ENCODE results near the gene CHST14.

Gene CHST14

GRCh38 chr15:40470423-40471104, at the start of gene CHST14:
TSS of gene CHST14 (plus strand) at chr15:40470984. CDS start at chr15:40471214, 230 bp downstream.
- DNase-seq (ENCODE audit: low read depth in 2 of 2) = peak in 1 of 2 donors; percentile 32

GRCh38 chr15:40421246-40422157, 49.3 kb upstream of the CHST14 start:
- peak; percentile 67 to 80 for DNase-seq (ENCODE audit: low read depth in 2 of 2)

GRCh38 chr15:40424483-40425115, 46.2 kb upstream of the CHST14 start:
- DNase-seq (ENCODE audit: low read depth in 2 of 2) = no peak

- no peak for DNase-seq (ENCODE audit: low read depth in 2 of 2)
Observed at GRCh38 chr15:40425681-40426080, 45.1 kb upstream of the CHST14 start.

GRCh38 chr15:40427188-40427587, 43.6 kb upstream of the CHST14 start:
- no peak for DNase-seq (ENCODE audit: low read depth in 2 of 2)

- no peak for DNase-seq (ENCODE audit: low read depth in 2 of 2)
Observed at GRCh38 chr15:40428185-40428584, 42.6 kb upstream of the CHST14 start.

- no peak for DNase-seq (ENCODE audit: low read depth in 2 of 2)
Observed at GRCh38 chr15:40429068-40429710, 41.6 kb upstream of the CHST14 start.

- DNase-seq (ENCODE audit: low read depth in 2 of 2) = no peak
Observed at GRCh38 chr15:40430271-40430805, 40.4 kb upstream of the CHST14 start.

- DNase-seq (ENCODE audit: low read depth in 2 of 2) = no peak
Observed at GRCh38 chr15:40435023-40435709, 35.6 kb upstream of the CHST14 start.

- no peak for DNase-seq (ENCODE audit: low read depth in 2 of 2)
Observed at GRCh38 chr15:40435710-40436089, 35.1 kb upstream of the CHST14 start.

- no peak for DNase-seq (ENCODE audit: low read depth in 2 of 2)
Observed at GRCh38 chr15:40436116-40436891, 34.5 kb upstream of the CHST14 start.

GRCh38 chr15:40436892-40437751, 33.7 kb upstream of the CHST14 start:
- no peak for DNase-seq (ENCODE audit: low read depth in 2 of 2)

GRCh38 chr15:40437752-40438687, 32.8 kb upstream of the CHST14 start:
- DNase-seq (ENCODE audit: low read depth in 2 of 2) = no peak

GRCh38 chr15:40438712-40439111, 32.1 kb upstream of the CHST14 start:
- no peak for DNase-seq (ENCODE audit: low read depth in 2 of 2)

GRCh38 chr15:40439461-40439959, 31.3 kb upstream of the CHST14 start:
- DNase-seq (ENCODE audit: low read depth in 2 of 2) = no peak

GRCh38 chr15:40439960-40440742, 30.6 kb upstream of the CHST14 start:
- no peak for DNase-seq (ENCODE audit: low read depth in 2 of 2)

Data from stimulated activated CD4-positive, alpha-beta T cell treated with anti-CD3 and anti-CD28 coated beads, Interleukin-15, amount 100 ng/mL, for 48 hours (primary cell).